Measurements from ENCODE around the gene HCN3. TPM values are rescaled to one million over a fixed set of nuclear protein-coding genes. Genes with fewer than 3 reads are reported as not detected.
A peak's percentile ranks its signal among the peaks of the same experiment; 100 is the strongest.

The HCN3 gene
- total and polyA plus RNA-seq, 2 donors (not counting 1 experiment from before 2014, with no cell fraction given): 6.2 to 9.2 TPM

- ChIA-PET POLR2A (interaction anchor here (0.6 to 2.3 kb wide), 12 partner anchors 12 to 1283 kb away, joined by 3 to 18 read pairs (median 5); partner anchors contain the start of genes ENTREP3, FDPS, RPS27 and RUSC1), CTCF (interaction anchor here (0.9 to 1.9 kb wide), 8 partner anchors 12 to 50 kb away, joined by 3 to 17 read pairs (median 6); partner anchors contain the start of genes FDPS and SCAMP3)
- no peaks in the 10 kb centered on the region for H3K27me3 Mint-ChIP-seq
- H3K9me3 ChIP-seq (ENCODE audit: control extremely low read depth in 1 of 3, control insufficient read depth in 2 of 3, insufficient read depth in 1 of 3, low read length in 2 of 3): no peaks in the 10 kb centered on the region
- DNase-seq (peak; percentile 95), ATAC-seq (ENCODE audit: low read depth) (peak; percentile 78)
- no peaks in the 10 kb centered on the region for H3K27me3 ChIP-seq (replicated peaks in 1 of 4; ENCODE audit: control extremely low read depth in 1 of 4, control insufficient read depth in 3 of 4, insufficient read depth in 4 of 4, low read length in 3 of 4)
- H2AFZ ChIP-seq (ENCODE audit: insufficient read depth, low read depth, low read length, poor library complexity, severe bottlenecking): peak within 1 kb of the TSS; percentile 85
- H3K27ac ChIP-seq (ENCODE audit: low read length in 2 of 2): peak within 1 kb of the TSS; percentile 68 to 89
- H3K4me3 Mint-ChIP-seq: peak within 1 kb of the TSS; percentile 99
- H3K27ac Mint-ChIP-seq: peak within 1 kb of the TSS; percentile 99
- H3K9ac ChIP-seq (ENCODE audit: low read length): peak within 1 kb of the TSS; percentile 94
- peak within 1 kb of the TSS; percentile 79 for H3K4me2 ChIP-seq (replicated peaks; ENCODE audit: low read depth, low read length, poor library complexity, severe bottlenecking)
- H3K79me2 ChIP-seq (ENCODE audit: control insufficient read depth, insufficient read depth, low read length): peaks cover 33% of the 10 kb centered on the region
- H3K36me3 ChIP-seq (replicated peaks in 1 of 2; ENCODE audit: control extremely low read depth in 1 of 2, control insufficient read depth in 1 of 2, extremely low read depth in 1 of 2, insufficient read depth in 2 of 2, low read length in 1 of 2): peaks cover 0 to 26% of the 10 kb centered on the region in 2 experiments
- 9% methylated on average over 46 of the region's 61 CpGs for WGBS (ENCODE audit: insufficient coverage)
- peak within 1 kb of the TSS; percentile 73 to 93 (median 80) for H3K4me3 ChIP-seq (ENCODE audit: control extremely low read depth in 1 of 5, extremely low read depth in 1 of 5, insufficient read depth in 1 of 5, low read depth in 2 of 5, low read length in 4 of 5)
- TF ChIP-seq CTCF (IDR thresholded peaks at IDR 0.05) (no peak), EZH2 (IDR thresholded peaks at IDR 0.05; ENCODE audit: borderline replicate concordance, insufficient read depth, low read depth, low read length, poor library complexity, severe bottlenecking) (no peak)
- peaks cover 26% of the 10 kb centered on the region for H4K20me1 ChIP-seq (ENCODE audit: control insufficient read depth, insufficient read depth, low read length, poor library complexity, severe bottlenecking)
- H3K9me3 Mint-ChIP-seq (ENCODE audit: insufficient read depth): no peaks in the 10 kb centered on the region
- peaks cover 27 to 43% of the 10 kb centered on the region in 2 donors for H3K4me1 ChIP-seq (ENCODE audit: control insufficient read depth in 2 of 2, insufficient read depth in 2 of 2, low read length in 2 of 2)
- peaks cover 43% of the 10 kb centered on the region for H3K4me1 Mint-ChIP-seq
- intact Hi-C loops (cut with micrococcal nuclease): loop anchor here (1.0 to 5.0 kb wide), 4 partner anchors 11 to 779 kb away; partner anchors contain the start of genes FDPS, LAMTOR2, SCAMP3 and UBQLN4
Observed at GRCh38 chr1:155273343-155274245, 3.7 kb upstream of the HCN3 start, which contains the start of gene CLK2. TSS of gene CLK2 (minus strand) at chr1:155273504. CDS start at chr1:155270977, 2,527 bp downstream.
